GM12874 (cell line): ENCODE data around the gene ZC4H2.

Source experiments
- CTCF ChIP-seq: IDR thresholded peaks from 2 replicates; pipeline ENCODE4 v1.5.1; 2011; ENCODE audit warnings: low read depth, mild to moderate bottlenecking, control low read depth, low read length, moderate library complexity; ENCODE audit not compliant: insufficient read depth

Gene ZC4H2

DNA sequence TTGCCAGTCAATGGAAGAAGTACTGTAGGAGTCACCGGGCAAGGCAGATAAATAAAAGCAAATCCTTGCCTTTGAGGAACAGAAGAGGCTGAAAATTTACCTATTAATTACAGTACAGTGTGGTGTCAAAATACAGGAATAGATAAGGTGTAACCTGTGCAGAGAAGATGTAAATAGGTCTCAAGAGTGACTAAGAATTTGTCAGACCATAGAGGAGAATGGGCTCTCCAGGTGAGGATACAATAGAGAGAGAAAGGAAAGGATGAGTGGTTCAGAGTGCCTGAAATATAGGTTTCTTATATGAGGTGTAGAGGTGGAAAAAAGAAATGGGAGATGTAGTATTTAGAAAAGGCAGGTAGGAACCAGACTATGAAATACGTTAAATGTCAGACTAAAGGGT, 801 bp upstream of the ZC4H2 start:
- TF ChIP-seq CTCF: no peak

DNA sequence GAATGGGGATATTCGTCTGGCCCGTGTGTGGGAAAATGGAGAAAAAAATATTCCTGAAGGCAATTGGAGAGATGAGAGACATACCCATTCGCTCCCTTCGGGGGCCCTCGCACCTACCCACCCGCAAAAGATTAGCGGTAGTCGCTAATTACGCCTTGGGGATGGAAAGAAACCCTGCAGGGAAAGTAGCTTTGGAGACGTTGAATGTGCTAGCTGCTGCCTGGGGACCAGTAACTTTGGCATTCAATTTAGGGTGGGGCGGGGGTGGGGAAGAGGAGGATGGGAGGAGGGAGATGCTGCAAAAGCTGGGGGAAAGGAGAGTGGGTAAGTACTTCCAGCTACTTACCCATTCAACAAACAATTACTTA, 407 bp upstream of the ZC4H2 start:
- TF ChIP-seq CTCF: no peak

DNA sequence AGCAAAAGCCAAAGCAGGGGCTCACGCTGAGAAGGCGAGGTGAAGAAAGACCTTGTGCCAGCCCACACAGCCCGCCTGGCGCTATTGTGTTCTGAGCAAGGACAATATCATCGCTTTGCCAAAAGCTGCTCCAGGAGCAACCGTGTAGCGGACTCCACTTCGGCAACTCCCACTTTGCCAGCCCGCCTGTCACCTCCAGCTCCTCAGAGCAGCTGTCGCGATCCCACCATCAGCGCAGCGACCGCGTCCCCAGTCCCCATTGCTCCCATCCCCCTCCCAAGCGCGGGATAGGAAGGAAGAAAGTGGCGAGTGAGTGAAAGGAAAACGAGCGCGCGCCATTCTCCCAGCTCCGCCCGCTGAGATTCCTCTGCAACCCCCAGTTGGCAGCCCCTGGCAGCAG, 759 bp downstream of the ZC4H2 start:
- TF ChIP-seq CTCF: no peak

DNA sequence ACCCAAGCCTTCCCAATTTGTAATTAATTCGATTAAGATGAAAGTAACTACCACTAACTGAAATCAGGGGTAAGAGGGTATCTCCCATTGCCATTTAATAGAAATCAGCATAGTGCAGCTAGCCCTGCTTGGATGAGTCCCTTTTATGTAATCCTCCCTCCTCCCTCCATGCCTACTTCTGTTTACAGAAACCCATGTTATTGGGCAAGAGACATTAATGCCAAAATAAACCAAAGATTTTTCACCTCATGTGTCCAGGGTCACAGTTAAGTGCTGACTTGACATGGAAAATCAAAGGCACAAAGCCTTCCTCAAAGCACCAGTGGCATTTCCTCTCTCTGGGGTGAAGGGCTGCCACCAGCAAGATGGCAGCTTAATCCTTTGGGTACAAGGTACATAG, 50.8 kb downstream of the ZC4H2 start:
- TF ChIP-seq CTCF: no peak

DNA sequence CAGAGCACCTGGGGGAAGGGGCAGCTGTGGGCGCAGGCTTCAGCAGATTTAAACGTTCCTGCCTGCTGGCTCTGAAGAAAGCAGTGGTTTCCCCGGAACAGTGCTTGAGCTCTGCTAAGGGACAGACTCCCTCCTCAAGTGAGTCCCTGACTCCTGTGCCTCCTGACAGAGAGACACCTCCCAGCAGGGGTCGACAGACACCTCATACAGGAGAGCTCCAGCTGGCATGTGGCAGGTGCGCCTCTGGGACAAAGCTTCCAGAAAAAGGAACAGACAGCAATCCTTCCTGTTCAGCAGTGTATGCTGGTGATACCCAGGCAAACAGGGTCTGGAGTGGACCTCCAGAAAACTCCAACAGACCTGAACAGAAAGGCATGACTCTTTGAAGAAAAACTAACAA, 68.1 kb downstream of the ZC4H2 start:
- TF ChIP-seq CTCF: no peak

- peak; percentile 54 for TF ChIP-seq CTCF
These were observed 81.7 kb downstream of the ZC4H2 start for GRCh38 chrX:64894454-64895038.

DNA sequence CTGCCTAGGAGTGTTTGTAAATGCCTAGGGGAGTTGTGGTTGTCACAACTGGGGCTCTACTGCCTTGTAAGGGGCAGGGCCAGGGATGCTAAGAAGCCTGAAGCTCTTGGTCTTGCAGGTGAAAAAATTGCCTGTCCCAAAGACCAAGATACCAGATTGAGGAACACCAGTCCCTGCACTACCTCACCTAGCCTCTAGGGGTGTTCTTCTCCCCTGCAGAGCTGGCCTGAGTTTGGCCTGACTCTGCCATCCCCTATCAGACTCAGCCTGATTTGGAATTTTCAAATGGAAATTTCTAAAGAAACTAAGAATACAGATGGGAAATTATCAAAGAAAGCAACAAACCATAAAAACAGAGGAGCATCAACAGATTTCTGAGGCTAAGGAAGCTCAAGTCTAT, 90.4 kb downstream of the ZC4H2 start:
- TF ChIP-seq CTCF: peak; percentile 53; the same call in 1 of the 2 replicates
